ENCODE measurements around the gene BASP1.

The BASP1 gene

GRCh38 chr5:17240487-17240886, 23.1 kb downstream of the BASP1 start:
- no peak for DNase-seq (ENCODE audit: low read depth in 1 of 2, low spot score in 1 of 2)
- TF ChIP-seq CTCF (IDR thresholded peaks at IDR 0.05; ENCODE audit: insufficient read depth, low read length): no peak
- TF ChIP-seq GABPA (IDR thresholded peaks at IDR 0.05; ENCODE audit: low read depth): no peak
- TF ChIP-seq POLR2AphosphoS5 (IDR thresholded peaks at IDR 0.05; ENCODE audit: low read depth): no peak
- TF ChIP-seq REST (IDR thresholded peaks at IDR 0.05; ENCODE audit: insufficient replicate concordance, low read depth): no peak
- no peak for TF ChIP-seq SPI1 (IDR thresholded peaks at IDR 0.05; ENCODE audit: borderline replicate concordance, low read depth)
- no peak overlapping the region for H3K27ac ChIP-seq (replicated peaks)
- no peaks in the 10 kb centered on the region for H3K27me3 ChIP-seq (ENCODE audit: insufficient read depth, poor library complexity, severe bottlenecking)
- H3K4me3 ChIP-seq (replicated peaks; ENCODE audit: insufficient read depth, low read length): no peak overlapping the region

GRCh38 chr5:17241635-17242034, 24.2 kb downstream of the BASP1 start:
- Histone ChIP-seq H3K4me3 (replicated peaks; ENCODE audit: insufficient read depth, low read length) (no peak overlapping the region), H3K27ac (replicated peaks) (no peak overlapping the region), H3K27me3 (ENCODE audit: insufficient read depth, poor library complexity, severe bottlenecking) (no peaks in the 10 kb centered on the region)
- TF ChIP-seq REST (IDR thresholded peaks at IDR 0.05; ENCODE audit: insufficient replicate concordance, low read depth) (no peak), POLR2AphosphoS5 (IDR thresholded peaks at IDR 0.05; ENCODE audit: low read depth) (no peak), GABPA (IDR thresholded peaks at IDR 0.05; ENCODE audit: low read depth) (no peak), CTCF (IDR thresholded peaks at IDR 0.05; ENCODE audit: insufficient read depth, low read length) (no peak), SPI1 (IDR thresholded peaks at IDR 0.05; ENCODE audit: borderline replicate concordance, low read depth) (no peak)
- DNase-seq (ENCODE audit: low read depth in 1 of 2, low spot score in 1 of 2): no peak

- TF ChIP-seq POLR2AphosphoS5 (IDR thresholded peaks at IDR 0.05; ENCODE audit: low read depth): no peak
- TF ChIP-seq CTCF (IDR thresholded peaks at IDR 0.05; ENCODE audit: insufficient read depth, low read length): no peak
- no peak for TF ChIP-seq GABPA (IDR thresholded peaks at IDR 0.05; ENCODE audit: low read depth)
- no peak for TF ChIP-seq REST (IDR thresholded peaks at IDR 0.05; ENCODE audit: insufficient replicate concordance, low read depth)
- no peak for TF ChIP-seq SPI1 (IDR thresholded peaks at IDR 0.05; ENCODE audit: borderline replicate concordance, low read depth)
- no peak overlapping the region for H3K27ac ChIP-seq (replicated peaks)
- no peak for DNase-seq (ENCODE audit: low read depth in 1 of 2, low spot score in 1 of 2)
These were observed 26.0 kb downstream of the BASP1 start for GRCh38 chr5:17243287-17244063.

More at GRCh38 chr5:17243287-17244063, 26.0 kb downstream of the BASP1 start:
- Histone ChIP-seq H3K4me3 (replicated peaks; ENCODE audit: insufficient read depth, low read length) (no peak overlapping the region), H3K27me3 (ENCODE audit: insufficient read depth, poor library complexity, severe bottlenecking) (no peaks in the 10 kb centered on the region)
